Left lobe of liver (tissue), 2 donors: ENCODE measurements around the gene CNKSR3. TPM values are rescaled to one million over a fixed set of nuclear protein-coding genes. Genes with fewer than 3 reads are reported as not detected.
"Not testable (repeated sequence)": the region's sequence is repeated elsewhere in the genome, so short reads cannot be mapped to it uniquely, and the experiment has no call there.

Source experiments
- ATAC-seq: fragments of 200-7000 bp; cut with Tn5 transposase; one replicate; pipeline ENCODE4 v1.9.1; 2020; ENCODE audit warnings: mild to moderate bottlenecking, moderate library complexity
- DNase-seq: peaks from one replicate; pipeline ENCODE4 v3.0.0-alpha.2; 2020; ENCODE audit warnings: low spot score
- total RNA-seq: library from RNA; stranded (reverse); gene quantifications from one replicate; pipeline ENCODE4 v1.2.1, GENCODE V29; 2021
- donor health status: DM: no; HTN: no; CAD: no; lungs with moderate emphysema.
- donor health status: DM: no; HTN: yes; CAD: no.

CNKSR3 gene
- total RNA-seq, 1 donor from 2014 or later = 42.9 TPM

DNA sequence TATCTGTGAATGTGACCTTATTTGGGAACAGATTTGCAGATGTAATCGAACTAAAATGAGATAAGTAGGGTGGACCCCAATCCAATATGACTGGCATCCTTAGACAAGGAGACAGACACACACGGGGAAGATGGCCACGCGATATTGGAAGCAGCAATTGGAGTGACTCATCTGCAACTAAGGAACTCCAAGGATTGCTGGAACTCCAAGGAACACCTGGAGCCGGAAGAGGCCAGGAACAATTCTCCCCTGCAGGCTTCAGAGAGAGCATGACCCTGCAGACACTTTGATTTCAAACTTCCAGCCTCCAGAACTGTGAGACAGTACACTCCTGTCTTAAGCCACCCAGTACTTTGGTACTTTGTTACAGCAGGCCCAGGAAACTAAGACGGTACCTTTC is 19.5 kb upstream of the CNKSR3 start:
- DNase-seq = no peak
- no peak for ATAC-seq

- DNase-seq = no peak
- no peak for ATAC-seq
Observed at GRCh38 chr6:154528310-154528915, 17.9 kb upstream of the CNKSR3 start.

GRCh38 chr6:154526996-154527395 is 16.5 kb upstream of the CNKSR3 start:
- ATAC-seq = no peak
- DNase-seq = no peak

DNA sequence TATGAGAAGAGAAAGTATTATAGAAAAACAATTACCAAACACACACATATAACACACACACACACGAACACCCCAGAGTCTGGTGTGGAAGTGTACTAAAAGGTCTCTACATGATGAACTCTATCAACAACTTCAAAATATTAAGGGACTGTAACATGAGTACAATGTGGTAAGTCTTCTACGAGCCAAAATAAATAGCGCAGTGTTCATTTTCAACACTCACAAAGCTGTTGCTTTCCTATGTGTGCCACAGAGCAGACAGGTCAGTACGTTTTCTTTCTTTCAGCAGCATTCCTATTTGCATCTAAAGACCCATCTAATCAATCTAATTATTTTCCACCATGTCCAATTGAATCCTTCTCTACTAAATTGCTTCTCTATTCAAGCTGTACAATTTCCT is 12.1 kb upstream of the CNKSR3 start:
- ATAC-seq (no peak), DNase-seq (no peak)

DNA sequence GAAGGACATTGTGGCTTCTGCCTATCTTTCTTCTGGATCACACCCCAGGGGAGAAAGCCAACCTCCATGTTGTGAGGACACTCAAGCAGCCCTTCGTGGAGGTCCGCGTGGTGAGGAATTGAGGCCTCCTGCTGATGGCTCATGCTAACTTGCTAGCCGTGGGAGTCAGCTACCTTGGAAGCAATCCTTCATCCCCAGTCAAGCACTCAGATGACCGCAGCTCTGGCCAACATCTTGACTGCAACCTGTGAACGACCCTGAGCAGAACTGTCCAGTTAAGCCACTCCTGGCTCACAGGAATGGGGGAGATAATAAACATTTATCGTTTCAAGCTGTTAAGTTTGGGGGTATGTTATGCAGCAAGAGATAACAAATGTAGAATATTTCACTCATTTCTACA is 10.9 kb upstream of the CNKSR3 start:
- no peak for DNase-seq
- no peak for ATAC-seq

DNA sequence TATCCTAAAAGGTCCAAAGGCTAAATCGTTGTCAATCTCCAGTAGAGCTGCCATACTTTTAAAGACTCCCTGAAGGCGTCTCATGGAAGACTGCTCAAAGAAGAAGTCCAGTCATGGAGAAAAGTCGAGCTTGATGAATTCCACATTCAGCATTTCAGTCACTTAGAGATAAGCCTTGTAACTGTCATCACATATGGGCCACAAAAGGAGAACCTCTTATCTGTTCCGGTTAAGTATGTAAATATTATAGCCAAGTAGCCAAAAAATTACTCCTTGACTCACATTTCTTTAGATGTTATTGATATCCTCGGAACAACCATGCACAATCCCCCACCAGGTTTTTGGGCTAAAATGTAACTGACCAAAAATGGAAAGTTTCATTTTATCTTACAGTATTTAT is 9.8 kb upstream of the CNKSR3 start:
- ATAC-seq (no peak), DNase-seq (no peak)

DNA sequence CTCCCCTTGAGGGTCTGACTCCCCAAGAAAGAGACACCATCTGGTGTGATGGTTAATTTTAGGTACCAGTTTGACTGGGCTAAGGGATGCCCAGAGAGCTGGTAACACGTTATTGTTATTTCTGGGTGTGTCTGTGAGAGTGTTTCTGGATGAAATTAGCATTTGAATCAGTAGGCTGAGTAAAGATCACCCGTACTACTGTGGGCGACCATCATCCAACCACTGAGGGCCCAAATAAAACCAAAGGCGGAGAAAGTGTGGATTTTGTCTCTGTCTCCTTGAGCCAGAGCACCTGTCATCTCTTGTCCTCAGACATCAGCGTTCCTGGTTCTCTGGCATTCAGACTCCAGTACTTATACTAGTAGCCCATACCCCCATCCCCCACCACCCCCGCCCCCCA is 7.9 kb upstream of the CNKSR3 start:
- no peak for DNase-seq
- no peak for ATAC-seq

DNA sequence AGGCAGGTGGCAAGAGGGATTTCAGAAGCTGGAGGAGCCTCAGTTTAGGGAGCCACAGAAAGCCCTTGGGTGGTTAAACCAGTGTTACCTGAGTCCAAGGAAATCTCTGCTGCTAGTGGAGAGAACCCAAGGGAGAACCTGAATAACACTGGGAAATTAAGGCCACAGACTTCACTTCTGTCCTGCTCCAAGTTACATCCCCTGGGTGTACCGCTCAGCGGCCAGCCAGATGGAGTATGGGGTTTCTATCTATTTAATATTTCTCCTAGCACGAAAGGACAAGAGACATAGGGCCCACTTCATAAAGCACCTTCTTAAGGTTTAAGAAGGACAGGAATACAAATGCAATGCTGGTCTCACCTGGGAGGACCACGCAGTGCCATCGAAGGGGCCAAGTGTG is 5.8 kb upstream of the CNKSR3 start:
- DNase-seq = no peak
- ATAC-seq = no peak

- ATAC-seq (no peak), DNase-seq (no peak)
Observed at GRCh38 chr6:154515826-154516225, 5.3 kb upstream of the CNKSR3 start.

- not testable (repeated sequence) for DNase-seq, ATAC-seq
Observed at GRCh38 chr6:154515076-154515475, 4.6 kb upstream of the CNKSR3 start.

- DNase-seq (no peak), ATAC-seq (no peak)
Observed at GRCh38 chr6:154514481-154514880, 4.0 kb upstream of the CNKSR3 start.

DNA sequence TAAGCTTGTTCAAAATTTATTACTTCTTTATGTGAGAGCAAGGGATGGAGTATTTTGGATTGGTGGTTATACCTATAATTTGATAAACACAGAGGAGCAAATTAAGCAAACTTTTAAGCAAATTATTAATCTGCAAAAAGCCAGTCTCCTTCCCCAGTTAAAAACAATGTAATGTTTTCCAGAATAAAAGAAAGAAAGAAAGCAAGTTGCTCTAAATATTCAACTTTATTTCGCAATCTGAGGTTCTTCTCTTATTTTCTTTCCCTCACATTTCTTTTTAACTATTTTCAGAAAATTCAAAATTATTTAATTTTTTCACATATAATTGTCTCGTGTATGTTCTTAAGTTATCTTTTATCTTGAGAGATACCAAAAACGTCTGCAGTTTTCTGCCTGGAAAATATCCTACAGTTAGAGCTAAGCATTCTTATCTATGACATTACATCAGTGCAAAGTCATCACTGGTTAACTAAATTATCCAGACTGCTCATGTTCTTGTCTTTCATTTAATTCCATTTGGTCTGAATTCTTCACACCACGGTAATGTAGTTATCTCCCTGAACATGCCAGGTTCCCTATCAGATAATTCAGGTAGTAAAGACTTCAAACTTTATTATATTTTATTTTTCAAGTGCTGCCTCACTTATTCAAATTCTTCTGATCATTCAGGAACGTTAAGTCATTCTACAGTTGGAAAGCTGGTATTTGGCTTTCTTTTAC is 3.3 kb upstream of the CNKSR3 start:
- no peak for DNase-seq

GRCh38 chr6:154512201-154512600 is 1.7 kb upstream of the CNKSR3 start:
- no peak for DNase-seq

More for the DNA sequence above, 3.3 kb upstream of the CNKSR3 start:
- ATAC-seq = no peak

DNA sequence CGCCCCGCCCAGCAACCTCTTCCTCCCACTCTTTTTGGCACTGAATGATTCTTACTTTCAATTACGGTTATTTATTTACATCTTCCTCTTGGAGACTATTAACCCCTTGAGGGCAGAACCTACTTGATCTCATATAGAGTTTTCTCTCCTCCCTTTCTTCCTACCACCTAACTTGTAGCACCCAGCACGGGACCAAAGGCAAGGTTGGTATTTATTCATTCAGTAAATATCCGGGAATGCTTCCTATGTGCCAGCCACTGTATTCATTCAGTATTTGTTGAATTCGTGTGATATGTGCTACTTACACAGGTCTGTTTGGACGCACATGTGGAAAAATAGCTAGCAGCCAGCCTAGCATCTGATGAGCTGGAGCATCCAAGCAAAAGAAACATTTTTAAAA is 1.3 kb upstream of the CNKSR3 start:
- no peak for DNase-seq
- ATAC-seq = no peak

More at GRCh38 chr6:154512201-154512600, 1.7 kb upstream of the CNKSR3 start:
- ATAC-seq = no peak

DNA sequence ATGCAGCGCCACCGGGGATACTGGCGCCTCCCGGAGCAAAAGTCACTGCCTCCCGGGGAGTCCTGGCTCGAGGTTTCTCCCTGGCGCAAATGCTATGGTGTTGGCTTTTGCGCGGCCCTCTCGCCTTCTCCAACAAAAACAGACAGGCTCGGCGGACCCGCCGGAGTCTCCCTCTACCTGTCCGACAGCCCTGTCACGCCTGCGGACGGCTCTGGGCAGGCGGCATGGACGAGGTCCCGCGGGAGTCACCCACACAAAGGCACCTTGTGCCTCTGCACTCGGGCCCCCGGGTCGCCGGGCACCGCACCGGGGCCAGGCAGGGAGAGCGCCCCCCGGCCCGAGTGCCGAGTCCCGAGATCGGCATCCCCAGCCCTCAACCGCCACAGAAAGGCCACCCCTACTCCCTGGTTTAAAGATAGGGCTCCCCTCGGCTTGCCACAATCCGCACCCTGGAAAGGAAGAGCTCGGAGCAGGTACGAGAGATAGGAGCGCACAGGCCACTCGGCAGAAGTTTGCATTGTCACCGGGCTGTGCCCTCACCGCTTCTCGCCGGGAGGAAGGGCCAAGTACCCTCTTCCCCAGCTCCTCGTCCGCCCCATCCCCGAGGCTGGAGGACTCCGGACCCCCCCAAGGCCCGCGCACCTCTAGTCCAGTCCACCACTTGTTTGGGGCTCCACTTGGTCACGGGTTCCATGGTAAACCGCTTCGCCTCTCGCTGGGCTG is 903 bp downstream of the CNKSR3 start:
- DNase-seq (peak; percentile 60), ATAC-seq (peak; percentile 23)

GRCh38 chr6:154508573-154509375 is 1.7 kb downstream of the CNKSR3 start:
- ATAC-seq (no peak), DNase-seq (no peak)

- DNase-seq (no peak), ATAC-seq (no peak)
Observed at GRCh38 chr6:154506991-154507898, 3.2 kb downstream of the CNKSR3 start.

GRCh38 chr6:154506582-154506981 is 3.9 kb downstream of the CNKSR3 start:
- no peak for ATAC-seq
- DNase-seq = no peak

DNA sequence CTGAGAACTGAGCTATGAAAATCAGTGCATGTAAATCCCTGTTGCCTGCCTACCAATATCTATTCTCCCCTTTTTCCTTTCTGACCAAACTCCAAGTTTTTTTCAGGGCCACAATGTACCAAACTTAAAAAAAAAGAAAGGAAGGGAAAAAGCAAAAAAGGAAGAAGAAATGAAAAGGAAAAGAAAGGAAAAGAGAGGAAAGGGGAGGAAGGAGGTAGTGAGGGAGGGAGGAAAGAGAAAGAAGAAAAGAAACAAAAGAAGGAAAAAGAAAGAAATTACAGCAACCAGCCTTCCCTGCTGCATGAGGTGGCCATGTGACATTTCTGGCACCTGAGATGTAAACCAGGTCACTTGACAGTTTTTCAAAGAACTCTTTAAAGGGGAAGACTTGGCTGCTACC is 4.4 kb downstream of the CNKSR3 start:
- no peak for ATAC-seq
- DNase-seq = no peak

- DNase-seq (no peak), ATAC-seq (no peak)
Observed at GRCh38 chr6:154504865-154505449, 5.5 kb downstream of the CNKSR3 start.
